Hepatocyte (in vitro differentiated cells): ENCODE results near the gene TEX51. TPM values are rescaled to one million over a fixed set of nuclear protein-coding genes. Genes with fewer than 3 reads are reported as not detected.

Source experiments
- DNase-seq: peaks from one replicate; pipeline ENCODE4 v3.0.0-alpha.2; 2016; ENCODE audit warnings: low spot score
- H2AFZ ChIP-seq: fragments of 200-600 bp; sonication (generic); 2 replicates; pipeline ENCODE4 v1.6.0; 2016; ENCODE audit warnings: antibody characterized with exemption, mild to moderate bottlenecking
- H3K27ac ChIP-seq: fragments of 200-600 bp; sonication (generic); 2 replicates; pipeline ENCODE4 v1.5.1; 2016; ENCODE audit warnings: mild to moderate bottlenecking
- H3K27me3 ChIP-seq: fragments of 200-600 bp; sonication (generic); 2 replicates; pipeline ENCODE4 v1.6.1; 2016
- H3K36me3 ChIP-seq: fragments of 200-600 bp; sonication (generic); replicated peaks from 2 replicates; pipeline ENCODE4 v1.5.1; 2016; ENCODE audit warnings: low read depth; ENCODE audit not compliant: insufficient read depth
- H3K4me1 ChIP-seq: fragments of 200-600 bp; sonication (generic); 2 replicates; pipeline ENCODE4 v1.5.1; 2016; ENCODE audit warnings: mild to moderate bottlenecking, moderate library complexity; ENCODE audit not compliant: insufficient read depth
- H3K4me2 ChIP-seq: fragments of 200-600 bp; sonication (generic); 2 replicates; pipeline ENCODE4 v1.6.0; 2016
- H3K4me3 ChIP-seq: fragments of 200-600 bp; sonication (generic); 2 replicates; pipeline ENCODE4 v1.5.1; 2016; ENCODE audit warnings: mild to moderate bottlenecking
- H3K79me2 ChIP-seq: fragments of 200-600 bp; sonication (generic); 2 replicates; pipeline ENCODE4 v1.6.0; 2017; ENCODE audit warnings: mild to moderate bottlenecking
- H3K9me2 ChIP-seq: fragments of 200-600 bp; sonication (generic); replicated peaks from 2 replicates; pipeline ENCODE4 v1.6.0; 2017; ENCODE audit warnings: mild to moderate bottlenecking; ENCODE audit not compliant: insufficient read depth
- H3K9me3 ChIP-seq: fragments of 200-600 bp; sonication (generic); 2 replicates; pipeline ENCODE4 v1.5.1; 2016; ENCODE audit warnings: low read depth, mild to moderate bottlenecking
- H4K20me1 ChIP-seq: fragments of 200-600 bp; sonication (generic); 2 replicates; pipeline ENCODE4 v1.6.0; 2016; ENCODE audit warnings: mild to moderate bottlenecking; ENCODE audit not compliant: insufficient read depth, poor library complexity, severe bottlenecking
- CTCF ChIP-seq: fragments of 200-600 bp; sonication (generic); IDR thresholded peaks from 2 replicates; pipeline ENCODE4 v1.5.1; 2016; ENCODE audit warnings: antibody characterized with exemption, mild to moderate bottlenecking; ENCODE audit not compliant: poor library complexity
- EZH2 ChIP-seq: fragments of 200-600 bp; sonication (generic); IDR thresholded peaks from 2 replicates; pipeline ENCODE4 v1.6.1; 2016; ENCODE audit warnings: antibody characterized with exemption, mild to moderate bottlenecking, borderline replicate concordance
- EZH2phosphoT487 ChIP-seq: fragments of 200-600 bp; sonication (generic); IDR thresholded peaks from one replicate; pipeline ENCODE4 v1.6.1; 2018; ENCODE audit warnings: antibody characterized with exemption, mild to moderate bottlenecking, low read depth, moderate library complexity; ENCODE audit not compliant: unreplicated experiment, severe bottlenecking
- WGBS: methylation state at CpG from one replicate; pipeline ENCODE4 v1.1.6; 2016; ENCODE audit warnings: low lambda C conversion rate; ENCODE audit errors: missing lambda C conversion rate; 5-methylcytosine and 5-hydroxymethylcytosine counted together
- polyA plus RNA-seq: library from polyadenylated mRNA; unstranded; fragments of >200 nt; fragmentation: Nextera tagmentation; extraction: Ambion mirVana; gene quantifications from 2 replicates; pipeline ENCODE4 v1.2.1, GENCODE V29; 2016
- total RNA-seq: library from RNA; depleted of rRNA; stranded (reverse); fragments of >200 nt; gene quantifications from 2 replicates; pipeline ENCODE4 v1.2.3, GENCODE V29; 2014

TEX51 gene
- total and polyA plus RNA-seq, 2 experiments from 2014 or later, result not detected

GRCh38 chr2:126943612-126944348 is 45.1 kb downstream of the TEX51 start:
- no peak overlapping the region for H3K27ac ChIP-seq
- H3K4me3 ChIP-seq, result no peak overlapping the region
- H3K36me3 ChIP-seq, result no peaks in the 10 kb centered on the region
- H3K79me2 ChIP-seq, result no peaks in the 10 kb centered on the region
- H3K9me3 ChIP-seq, result no peaks in the 10 kb centered on the region
- no peak overlapping the region for H2AFZ ChIP-seq
- DNase-seq, result no peak
- TF ChIP-seq CTCF (no peak), EZH2 (no peak), EZH2phosphoT487 (no peak)
- no peaks in the 10 kb centered on the region for H4K20me1 ChIP-seq
- WGBS, result 99% methylated on average over 4 of the region's 4 CpGs
- no peak overlapping the region for H3K4me2 ChIP-seq
- no peaks in the 10 kb centered on the region for H3K27me3 ChIP-seq
- H3K4me1 ChIP-seq, result peaks cover 13% of the 10 kb centered on the region
- H3K9me2 ChIP-seq, result no peaks in the 10 kb centered on the region

GRCh38 chr2:126945118-126945517 is 46.4 kb downstream of the TEX51 start:
- Histone ChIP-seq H3K4me3 (no peak overlapping the region), H3K79me2 (no peaks in the 10 kb centered on the region), H3K36me3 (no peaks in the 10 kb centered on the region), H3K27me3 (no peaks in the 10 kb centered on the region), H3K9me3 (no peaks in the 10 kb centered on the region), H3K4me2 (no peak overlapping the region), H4K20me1 (no peaks in the 10 kb centered on the region), H3K9me2 (no peaks in the 10 kb centered on the region), H2AFZ (no peak overlapping the region), H3K4me1 (peaks cover 13% of the 10 kb centered on the region), H3K27ac (no peak overlapping the region)
- WGBS, result 69% methylated on average over 6 of the region's 6 CpGs
- TF ChIP-seq CTCF (no peak), EZH2phosphoT487 (no peak), EZH2 (no peak)
- DNase-seq, result no peak

GRCh38 chr2:126946318-126947102 is 47.8 kb downstream of the TEX51 start:
- Histone ChIP-seq H3K27me3 (no peaks in the 10 kb centered on the region), H3K4me2 (no peak overlapping the region), H3K4me1 (peaks cover 13% of the 10 kb centered on the region), H3K4me3 (no peak overlapping the region), H3K79me2 (no peaks in the 10 kb centered on the region), H4K20me1 (no peaks in the 10 kb centered on the region), H2AFZ (no peak overlapping the region), H3K9me3 (no peaks in the 10 kb centered on the region), H3K36me3 (no peaks in the 10 kb centered on the region), H3K9me2 (no peaks in the 10 kb centered on the region), H3K27ac (peak overlapping the region; percentile 51)
- no peak for TF ChIP-seq EZH2
- no peak for TF ChIP-seq CTCF
- TF ChIP-seq EZH2phosphoT487, result no peak
- WGBS, result 64% methylated on average over 7 of the region's 7 CpGs
- DNase-seq, result no peak
